ENCODE measurements around the gene CDX1.

CDX1 gene

GRCh38 chr5:150136305-150137167 lies 30.0 kb upstream of the CDX1 start:
- no peak for DNase-seq (ENCODE audit: low spot score in 2 of 2)
- Histone ChIP-seq H3K4me1 (no peaks in the 10 kb centered on the region), H3K9me3 (no peaks in the 10 kb centered on the region), H3K4me3 (no peak overlapping the region), H3K27me3 (ENCODE audit: low read depth) (no peaks in the 10 kb centered on the region), H3K36me3 (replicated peaks) (no peaks in the 10 kb centered on the region)
- in situ Hi-C loops (cut with MboI; ENCODE audit: low sequenced_read_pairs) = no loop called here

DNA sequence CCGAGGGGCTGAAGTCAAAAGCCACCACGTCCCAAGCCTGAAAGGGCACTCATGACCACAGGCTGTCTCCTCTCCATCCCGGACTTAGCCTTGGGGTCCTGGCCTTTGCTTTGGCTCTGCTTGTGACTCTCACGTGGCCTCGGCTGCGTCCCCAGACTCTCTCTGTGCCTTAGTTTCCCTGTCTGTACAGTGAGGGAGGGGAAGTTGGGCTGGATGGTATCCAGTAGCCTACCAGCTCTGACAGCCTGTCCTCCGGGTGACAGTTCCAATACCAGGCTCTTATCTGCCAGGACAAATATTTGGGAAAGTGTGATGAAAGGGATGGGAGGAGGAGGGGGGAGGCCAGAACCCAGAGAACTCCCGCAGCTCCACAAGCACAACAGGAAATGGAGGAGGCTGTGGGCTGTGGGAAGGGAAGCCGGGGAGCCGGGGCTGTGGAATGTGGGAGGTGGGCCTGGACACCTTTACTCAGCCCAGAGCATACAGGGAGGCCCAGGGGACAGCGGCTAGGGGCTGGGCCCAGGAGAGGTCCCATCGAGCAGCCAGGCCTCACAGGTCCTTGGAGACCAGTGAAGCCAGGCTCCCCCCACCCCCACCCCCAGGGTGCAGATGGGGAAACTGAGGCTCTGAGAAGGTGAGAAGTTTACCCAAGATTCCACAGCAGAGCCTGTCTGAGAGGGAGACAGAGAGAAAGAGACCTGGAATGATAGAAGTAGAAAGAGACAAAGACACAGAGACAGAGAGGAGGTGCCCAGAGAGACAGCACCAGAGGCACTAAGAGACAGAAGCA lies 29.2 kb upstream of the CDX1 start:
- H3K27me3 ChIP-seq (ENCODE audit: low read depth) = no peaks in the 10 kb centered on the region

GRCh38 chr5:150137997-150138396 lies 28.6 kb upstream of the CDX1 start:
- H3K4me3 ChIP-seq = no peak overlapping the region
- in situ Hi-C loops (cut with MboI; ENCODE audit: low sequenced_read_pairs) = no loop called here
- H3K36me3 ChIP-seq (replicated peaks) = no peaks in the 10 kb centered on the region
- no peaks in the 10 kb centered on the region for H3K27me3 ChIP-seq (ENCODE audit: low read depth)
- no peaks in the 10 kb centered on the region for H3K9me3 ChIP-seq
- no peaks in the 10 kb centered on the region for H3K4me1 ChIP-seq
- DNase-seq (ENCODE audit: low spot score in 2 of 2) = no peak

More for the DNA sequence above, 29.2 kb upstream of the CDX1 start:
- in situ Hi-C loops (cut with MboI; ENCODE audit: low sequenced_read_pairs) = no loop called here
- H3K36me3 ChIP-seq (replicated peaks) = no peaks in the 10 kb centered on the region
- H3K4me3 ChIP-seq = no peak overlapping the region
- no peak for DNase-seq (ENCODE audit: low spot score in 2 of 2)
- H3K4me1 ChIP-seq = no peaks in the 10 kb centered on the region
- H3K9me3 ChIP-seq = no peaks in the 10 kb centered on the region

DNA sequence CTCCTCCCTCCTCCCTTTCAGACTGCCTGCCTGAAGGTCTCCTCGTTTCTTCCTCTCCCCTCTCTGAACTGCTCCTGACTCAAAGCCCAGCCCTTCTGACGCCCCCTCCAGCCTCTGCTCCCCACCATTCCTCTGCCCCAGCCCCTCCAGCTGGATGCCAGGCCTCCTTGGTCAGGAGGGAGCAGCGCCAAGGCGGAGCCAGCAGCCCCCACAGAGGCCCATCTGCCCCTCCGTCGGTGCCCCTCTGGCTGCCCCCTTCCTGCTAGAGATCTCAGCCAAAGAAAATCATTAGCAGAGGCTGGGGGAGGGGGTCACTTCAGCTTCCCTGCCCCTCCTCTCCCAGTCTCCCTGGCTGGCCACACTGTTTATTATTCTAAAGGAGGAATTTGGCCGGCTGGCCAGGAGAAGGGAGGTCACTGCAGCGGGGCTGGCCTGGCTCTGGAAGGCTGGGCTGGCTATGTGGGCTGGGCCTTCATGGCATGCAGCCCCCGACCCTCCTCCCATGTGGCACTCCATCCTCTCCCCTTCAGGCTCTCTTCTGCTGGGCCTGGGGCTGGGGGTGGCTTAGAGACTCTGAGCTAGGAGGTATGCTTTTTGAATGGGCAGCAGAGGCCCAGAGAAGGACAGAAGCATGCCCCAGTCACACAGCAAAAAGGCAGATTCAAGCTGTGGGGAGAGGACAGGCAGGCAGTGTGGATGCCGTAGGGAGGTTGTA lies 27.9 kb upstream of the CDX1 start:
- Histone ChIP-seq H3K36me3 (replicated peaks) (no peaks in the 10 kb centered on the region), H3K9me3 (no peaks in the 10 kb centered on the region), H3K4me3 (no peak overlapping the region), H3K27me3 (ENCODE audit: low read depth) (no peaks in the 10 kb centered on the region), H3K4me1 (no peaks in the 10 kb centered on the region)
- no peak for DNase-seq (ENCODE audit: low spot score in 2 of 2)
- in situ Hi-C loops (cut with MboI; ENCODE audit: low sequenced_read_pairs) = no loop called here

DNA sequence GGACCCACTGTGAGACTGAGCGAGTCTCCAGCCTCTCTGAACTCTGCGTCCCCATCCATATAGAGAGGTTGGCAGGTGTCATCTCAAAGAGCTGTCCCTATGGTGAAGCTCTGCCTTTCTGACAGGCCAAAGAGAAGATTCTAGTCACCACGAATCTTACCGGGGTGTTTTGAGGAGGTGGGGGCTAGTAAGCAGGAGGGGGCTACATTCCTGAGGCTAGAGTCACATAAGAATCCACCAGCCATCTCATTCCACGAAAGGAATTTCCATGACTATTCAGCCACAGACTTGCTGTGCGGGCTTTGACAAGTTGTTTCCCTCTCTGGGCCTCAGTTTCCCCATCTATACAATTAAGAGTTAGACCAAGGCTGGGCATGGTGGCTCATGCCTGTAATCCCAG lies 27.2 kb upstream of the CDX1 start:
- Histone ChIP-seq H3K9me3 (no peaks in the 10 kb centered on the region), H3K4me1 (no peaks in the 10 kb centered on the region), H3K4me3 (no peak overlapping the region), H3K36me3 (replicated peaks) (no peaks in the 10 kb centered on the region), H3K27me3 (ENCODE audit: low read depth) (no peaks in the 10 kb centered on the region)
- in situ Hi-C loops (cut with MboI; ENCODE audit: low sequenced_read_pairs) = no loop called here
- no peak for DNase-seq (ENCODE audit: low spot score in 2 of 2)

DNA sequence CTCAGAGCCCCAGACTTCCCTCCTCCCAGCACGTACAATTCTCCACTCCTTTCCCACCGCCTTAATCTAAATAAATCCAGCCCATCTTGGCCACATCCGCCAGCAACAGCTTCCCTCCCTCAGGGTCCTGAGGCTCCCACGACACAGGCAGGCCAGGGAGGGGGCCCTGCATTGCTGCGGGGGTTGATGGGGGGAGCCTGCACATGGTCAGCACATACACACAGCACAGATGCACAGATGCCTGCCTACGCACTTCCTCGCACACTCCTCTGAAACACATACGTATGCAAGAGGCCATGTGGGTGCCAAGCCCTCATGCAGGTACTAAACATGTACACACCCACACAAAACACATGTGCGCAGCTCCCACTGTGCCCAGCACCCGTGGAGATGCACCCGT lies 25.7 kb upstream of the CDX1 start:
- no peaks in the 10 kb centered on the region for H3K9me3 ChIP-seq
- DNase-seq (ENCODE audit: low spot score in 2 of 2) = no peak
- in situ Hi-C loops (cut with MboI; ENCODE audit: low sequenced_read_pairs) = no loop called here
- no peaks in the 10 kb centered on the region for H3K4me1 ChIP-seq
- H3K4me3 ChIP-seq = no peak overlapping the region
- no peaks in the 10 kb centered on the region for H3K36me3 ChIP-seq (replicated peaks)
- H3K27me3 ChIP-seq (ENCODE audit: low read depth) = no peaks in the 10 kb centered on the region

GRCh38 chr5:150141544-150142184 lies 24.9 kb upstream of the CDX1 start:
- DNase-seq (ENCODE audit: low spot score in 2 of 2) = no peak

DNA sequence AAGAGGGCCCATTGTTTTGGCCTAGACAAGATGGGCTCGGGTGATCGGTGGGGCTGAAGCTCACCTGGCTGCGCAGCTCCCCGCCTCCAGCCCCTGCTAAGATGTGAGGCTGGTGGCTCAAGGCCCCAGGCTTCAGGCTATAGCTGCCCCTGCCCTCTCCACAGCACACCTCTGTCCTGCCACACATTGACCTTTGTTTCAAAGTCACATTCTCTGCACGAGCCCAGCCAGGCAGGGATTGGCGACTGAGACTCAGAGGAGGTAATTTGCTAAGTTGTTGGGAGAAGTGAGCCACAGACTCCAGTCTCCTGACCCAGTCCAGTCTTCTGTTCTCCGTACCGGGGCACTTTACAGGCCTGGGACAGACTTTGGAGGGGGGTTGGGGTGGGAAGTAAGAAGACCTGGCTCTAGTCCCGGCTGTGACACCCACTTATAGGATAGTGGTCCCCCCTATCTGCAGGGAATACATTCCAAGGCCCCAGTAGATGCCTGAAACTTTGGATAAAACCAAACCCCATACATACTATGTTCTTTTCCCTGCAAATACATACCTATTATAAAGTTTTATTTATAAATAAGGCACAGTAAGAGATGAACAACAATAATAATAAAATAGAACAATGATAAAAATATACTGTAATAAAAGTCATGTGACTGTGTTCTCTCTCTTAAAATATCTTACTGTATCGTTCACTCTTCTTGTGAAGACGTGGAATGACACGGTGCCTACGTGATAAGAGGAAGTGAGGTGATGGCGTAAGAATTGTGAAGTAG lies 24.2 kb upstream of the CDX1 start:
- in situ Hi-C loops (cut with MboI; ENCODE audit: low sequenced_read_pairs) = no loop called here
- Histone ChIP-seq H3K27me3 (ENCODE audit: low read depth) (no peaks in the 10 kb centered on the region), H3K36me3 (replicated peaks) (no peaks in the 10 kb centered on the region), H3K4me1 (no peaks in the 10 kb centered on the region), H3K4me3 (no peak overlapping the region), H3K9me3 (no peaks in the 10 kb centered on the region)
- no peak for DNase-seq (ENCODE audit: low spot score in 2 of 2)

More at GRCh38 chr5:150141544-150142184, 24.9 kb upstream of the CDX1 start:
- Histone ChIP-seq H3K36me3 (replicated peaks) (no peaks in the 10 kb centered on the region), H3K9me3 (no peaks in the 10 kb centered on the region), H3K4me3 (no peak overlapping the region), H3K4me1 (no peaks in the 10 kb centered on the region), H3K27me3 (ENCODE audit: low read depth) (no peaks in the 10 kb centered on the region)
- in situ Hi-C loops (cut with MboI; ENCODE audit: low sequenced_read_pairs) = no loop called here

- H3K9me3 ChIP-seq = no peaks in the 10 kb centered on the region
- no peak overlapping the region for H3K4me3 ChIP-seq
- DNase-seq (ENCODE audit: low spot score in 2 of 2) = no peak
- in situ Hi-C loops (cut with MboI; ENCODE audit: low sequenced_read_pairs) = no loop called here
- no peaks in the 10 kb centered on the region for H3K27me3 ChIP-seq (ENCODE audit: low read depth)
- H3K36me3 ChIP-seq (replicated peaks) = no peaks in the 10 kb centered on the region
- H3K4me1 ChIP-seq = no peaks in the 10 kb centered on the region
These were observed 23.6 kb upstream of the CDX1 start for GRCh38 chr5:150142959-150143349.

- in situ Hi-C loops (cut with MboI; ENCODE audit: low sequenced_read_pairs) = no loop called here
- no peaks in the 10 kb centered on the region for H3K9me3 ChIP-seq
- no peak for DNase-seq (ENCODE audit: low spot score in 2 of 2)
- H3K4me1 ChIP-seq = no peaks in the 10 kb centered on the region
- no peak overlapping the region for H3K4me3 ChIP-seq
- H3K36me3 ChIP-seq (replicated peaks) = no peaks in the 10 kb centered on the region
- H3K27me3 ChIP-seq (ENCODE audit: low read depth) = no peaks in the 10 kb centered on the region
These were observed 23.0 kb upstream of the CDX1 start for GRCh38 chr5:150143350-150144245.

DNA sequence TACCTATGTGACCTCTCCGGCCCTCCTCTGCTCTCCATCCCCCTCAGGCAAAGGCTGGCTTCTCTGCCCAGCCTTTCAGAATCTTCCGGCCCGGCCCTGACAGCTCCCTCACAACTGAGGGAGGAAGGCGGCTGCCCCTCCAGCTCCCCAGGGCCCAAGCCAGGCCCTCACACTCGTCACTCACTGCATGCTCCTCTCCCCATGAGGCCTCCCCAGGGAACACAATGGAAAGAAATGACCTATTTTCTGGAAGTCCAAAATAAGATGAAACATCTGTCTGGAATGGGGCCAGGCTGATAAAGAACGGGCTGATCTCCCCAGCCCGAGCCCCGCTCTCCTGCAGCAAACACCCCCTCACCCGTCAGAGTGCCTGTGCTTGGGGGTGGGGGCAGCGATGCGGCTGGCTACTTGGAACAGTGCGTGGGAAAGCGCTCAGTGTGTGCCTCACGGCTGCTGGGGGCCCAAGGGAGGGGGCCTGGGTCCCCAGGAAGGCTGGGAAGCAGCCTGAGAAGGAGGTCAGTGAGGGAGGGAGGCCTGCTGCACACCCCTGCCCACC lies 22.3 kb upstream of the CDX1 start:
- no peak for DNase-seq (ENCODE audit: low spot score in 2 of 2)
- Histone ChIP-seq H3K9me3 (no peaks in the 10 kb centered on the region), H3K36me3 (replicated peaks) (no peaks in the 10 kb centered on the region), H3K4me1 (no peaks in the 10 kb centered on the region), H3K4me3 (no peak overlapping the region), H3K27me3 (ENCODE audit: low read depth) (no peaks in the 10 kb centered on the region)
- in situ Hi-C loops (cut with MboI; ENCODE audit: low sequenced_read_pairs) = no loop called here

- in situ Hi-C loops (cut with MboI; ENCODE audit: low sequenced_read_pairs) = no loop called here
- Histone ChIP-seq H3K36me3 (replicated peaks) (no peaks in the 10 kb centered on the region), H3K4me1 (no peaks in the 10 kb centered on the region)
These were observed 21.7 kb upstream of the CDX1 start for GRCh38 chr5:150144879-150145278.

More at GRCh38 chr5:150144879-150145278, 21.7 kb upstream of the CDX1 start:
- DNase-seq (ENCODE audit: low spot score in 2 of 2) = no peak
- Histone ChIP-seq H3K9me3 (no peaks in the 10 kb centered on the region), H3K27me3 (ENCODE audit: low read depth) (no peaks in the 10 kb centered on the region), H3K4me3 (no peak overlapping the region)

Measured in HAP-1 (cell line).